H1 (cell line): ENCODE results near the gene VSX2. TPM values are rescaled to one million over a fixed set of nuclear protein-coding genes. Genes with fewer than 3 reads are reported as not detected.

Source experiments
- BRCA1 ChIP-seq: IDR thresholded peaks from 2 replicates; pipeline ENCODE4 v1.6.1; 2012; ENCODE audit warnings: low read depth, low read length, improper control_type of control experiment
- CHD7 ChIP-seq: fragments of 300-600 bp; sonication (generic); IDR thresholded peaks from 2 replicates; pipeline ENCODE4 v1.7.1; 2012; ENCODE audit warnings: low read length, moderate library complexity, mild to moderate bottlenecking, inconsistent platforms; ENCODE audit not compliant: insufficient replicate concordance
- NRF1 ChIP-seq: IDR thresholded peaks from 2 replicates; pipeline ENCODE4 v1.6.1; 2011; ENCODE audit warnings: mild to moderate bottlenecking, low read depth, low read length, improper control_type of control experiment
- SIX5 ChIP-seq: IDR thresholded peaks from 2 replicates; pipeline ENCODE4 v1.6.1; 2011; ENCODE audit warnings: mild to moderate bottlenecking, low read depth, low read length
- ZNF274 ChIP-seq: IDR thresholded peaks from 2 replicates; pipeline ENCODE4 v1.7.0; 2012; ENCODE audit warnings: low read length, borderline replicate concordance; ENCODE audit errors: extremely low read depth
- polyA plus RNA-seq, 7 experiments: library from polyadenylated mRNA; depleted of rRNA in 3 of 7; stranded (reverse) in 5 of 7; unstranded in 2 of 7; fragments of >200 nt in 5 of 7; fragments of 200-250 nt in 2 of 7; gene quantifications; 1 replicate in 5 of 7; 2 replicates in 1 of 7; 4 replicates in 1 of 7; pipeline versions ENCODE4 v1.2.1 to v1.2.3, GENCODE V29; 2011 to 2013; ENCODE audit warnings: missing spikeins in 2 of 7, mixed read lengths in 2 of 7
- total RNA-seq: library from RNA; stranded (reverse); fragmentation: NEBNext Ultra II Directional; extraction: Animal tissue kit (Norgen Biotek cat#: 25700); gene quantifications from 2 replicates; pipeline ENCODE4 v1.2.1, GENCODE V29; 2021

The VSX2 gene
- total and polyA plus RNA-seq, 2 of the 8 experiments (the other 6 are each of a cell fraction or from before 2014, with no cell fraction given), result 0.08 to 0.22 TPM

- TF ChIP-seq CHD7 (no peak), ZNF274 (no peak), SIX5 (no peak), NRF1 (no peak), BRCA1 (no peak)
Observed at GRCh38 chr14:74218462-74218861, 20.8 kb upstream of the VSX2 start (continued).
